Measurements from ENCODE around the gene SPINDOC. TPM values are rescaled to one million over a fixed set of nuclear protein-coding genes. Genes with fewer than 3 reads are reported as not detected.

SPINDOC gene
- total and polyA plus RNA-seq, 2 experiments from 2014 or later: 0.86 to 15.3 TPM

DNA sequence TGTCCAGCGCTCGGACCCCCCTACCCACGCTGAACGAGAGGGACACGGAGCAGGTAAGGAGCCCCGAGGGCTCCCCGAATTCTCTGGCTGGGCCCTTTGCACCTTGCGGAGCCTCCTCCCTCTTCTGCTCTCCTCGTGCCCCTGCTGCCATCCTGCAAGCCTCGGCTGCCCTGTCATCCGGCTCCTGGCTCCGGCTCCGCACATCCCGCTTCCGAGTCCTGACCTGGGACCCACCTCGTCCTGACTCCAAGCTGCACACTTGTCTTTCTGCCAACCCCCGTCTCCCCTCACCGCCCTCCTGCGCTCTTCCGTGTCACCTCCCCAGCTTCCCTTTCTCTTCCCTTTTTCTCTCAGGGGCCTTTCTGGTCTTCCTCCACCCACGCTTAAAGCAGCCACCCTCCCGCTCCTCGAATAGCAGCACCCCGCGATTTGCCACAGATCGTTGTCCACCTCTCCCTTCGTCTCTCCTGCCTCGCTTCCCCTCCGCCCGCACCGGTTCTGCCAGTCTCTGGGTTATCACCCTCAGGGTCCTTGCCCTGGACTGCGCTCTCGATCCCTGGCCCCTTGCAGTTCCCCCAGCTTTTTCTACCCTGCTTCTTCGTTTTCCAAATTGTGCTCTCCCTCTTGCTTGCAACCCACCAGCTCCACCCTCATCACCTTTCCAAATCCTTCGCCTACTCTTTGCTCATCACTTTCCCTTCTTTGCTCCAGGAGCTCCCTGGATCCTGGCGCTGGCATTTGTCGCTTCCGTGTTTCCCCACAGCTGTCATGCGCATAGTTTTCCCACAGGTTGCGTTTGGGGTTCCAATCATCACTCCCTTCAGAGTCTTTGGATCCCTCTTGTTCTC, 26.5 kb downstream of the SPINDOC start:
- in situ Hi-C loops (cut with MboI): loop anchor here (5.0 kb wide), 1 partner anchor 103 kb away; no protein-coding TSS in a partner anchor
- Histone ChIP-seq H4K20me1 (ENCODE audit: insufficient read depth) (peaks cover 4% of the 10 kb centered on the region), H3K9ac (peak overlapping the region; percentile 92), H3K9me2 (ENCODE audit: insufficient read depth) (no peaks in the 10 kb centered on the region), H3K79me2 (ENCODE audit: insufficient read depth) (peaks cover 55% of the 10 kb centered on the region), H3K27ac (peak overlapping the region; percentile 40), H3K4me3 (peak overlapping the region; percentile 95), H3K36me3 (ENCODE audit: low read depth) (no peaks in the 10 kb centered on the region), H3F3A (ENCODE audit: insufficient read depth) (peaks cover 17% of the 10 kb centered on the region), H3K4me2 (ENCODE audit: unreplicated experiment) (peak overlapping the region; percentile 98), H3K4me1 (ENCODE audit: insufficient read depth) (peaks cover 18% of the 10 kb centered on the region), H2AFZ (peak overlapping the region; percentile 26; the same call in 1 of the 2 replicates), H3K27me3 (replicated peaks; ENCODE audit: insufficient read depth) (no peaks in the 10 kb centered on the region), H3K9me3 (ENCODE audit: low read depth) (no peaks in the 10 kb centered on the region)
- TF ChIP-seq EZH2 (IDR thresholded peaks at IDR 0.05; ENCODE audit: insufficient read depth, poor library complexity, severe bottlenecking): no peak
- TF ChIP-seq EZH2phosphoT487 (IDR thresholded peaks at IDR 0.05; ENCODE audit: insufficient read depth, low read depth): no peak
- 1 to 2% methylated on average over 31 to 40 of the region's 40 CpGs for WGBS, 2 experiments (ENCODE audit: low coverage in 1 of 2, low lambda C conversion rate in 2 of 2, missing lambda C conversion rate in 2 of 2)
- peak; percentile 59 for DNase-seq

DNA sequence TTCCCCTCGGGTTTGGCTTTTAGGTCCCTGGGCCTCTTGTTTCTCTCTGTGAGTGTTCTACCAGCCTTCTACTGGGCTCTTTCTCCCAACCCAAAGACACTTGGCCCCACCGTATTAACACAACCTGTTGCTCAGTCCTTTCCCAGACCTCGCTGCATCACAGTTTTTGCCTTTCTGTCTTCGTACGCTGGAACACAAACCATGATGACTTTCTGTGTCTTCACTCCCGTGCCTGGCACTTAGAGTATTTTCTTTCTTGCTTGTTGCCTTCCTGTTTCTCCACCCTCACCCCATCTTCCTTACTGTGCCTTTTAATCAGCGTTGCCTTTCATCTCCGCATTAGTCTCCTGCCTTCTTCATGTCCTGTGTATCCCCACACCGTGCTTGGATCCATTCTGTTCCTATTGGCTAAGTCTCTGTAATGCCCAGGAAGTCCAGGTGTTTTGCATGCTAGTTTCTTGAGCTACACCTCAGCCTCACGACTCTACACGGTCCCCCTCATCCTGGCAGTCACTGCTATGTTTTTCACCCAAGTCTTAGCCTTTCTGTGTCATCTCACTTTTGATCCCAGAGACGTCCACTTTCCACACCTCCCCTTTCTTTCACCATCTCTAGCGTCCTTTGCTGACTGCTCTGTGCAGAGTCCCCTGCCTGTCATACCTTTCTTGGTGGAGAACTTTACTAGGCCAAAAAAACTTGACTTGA, 27.3 kb downstream of the SPINDOC start:
- H3K36me3 ChIP-seq (ENCODE audit: low read depth): no peaks in the 10 kb centered on the region
- in situ Hi-C loops (cut with MboI): no loop called here
- H4K20me1 ChIP-seq (ENCODE audit: insufficient read depth): peaks cover 8% of the 10 kb centered on the region
- no peaks in the 10 kb centered on the region for H3K9me2 ChIP-seq (ENCODE audit: insufficient read depth)
- peak overlapping the region; percentile 92 for H3K9ac ChIP-seq
- WGBS, 2 experiments (ENCODE audit: low coverage in 1 of 2, low lambda C conversion rate in 2 of 2, missing lambda C conversion rate in 2 of 2): 3 to 4% methylated on average over 13 of the region's 13 CpGs
- peak overlapping the region; percentile 98 for H3K4me2 ChIP-seq (ENCODE audit: unreplicated experiment)
- H3K27ac ChIP-seq: peak overlapping the region; percentile 50
- H3K79me2 ChIP-seq (ENCODE audit: insufficient read depth): peaks cover 60% of the 10 kb centered on the region
- H3K4me3 ChIP-seq: peak overlapping the region; percentile 95
- peaks cover 25% of the 10 kb centered on the region for H3F3A ChIP-seq (ENCODE audit: insufficient read depth)
- no peaks in the 10 kb centered on the region for H3K9me3 ChIP-seq (ENCODE audit: low read depth)
- peaks cover 26% of the 10 kb centered on the region for H3K4me1 ChIP-seq (ENCODE audit: insufficient read depth)
- DNase-seq: peak; percentile 44
- TF ChIP-seq EZH2phosphoT487 (IDR thresholded peaks at IDR 0.05; ENCODE audit: insufficient read depth, low read depth) (no peak), EZH2 (IDR thresholded peaks at IDR 0.05; ENCODE audit: insufficient read depth, poor library complexity, severe bottlenecking) (no peak)
- no peaks in the 10 kb centered on the region for H3K27me3 ChIP-seq (replicated peaks; ENCODE audit: insufficient read depth)
- no peak overlapping the region for H2AFZ ChIP-seq

DNA sequence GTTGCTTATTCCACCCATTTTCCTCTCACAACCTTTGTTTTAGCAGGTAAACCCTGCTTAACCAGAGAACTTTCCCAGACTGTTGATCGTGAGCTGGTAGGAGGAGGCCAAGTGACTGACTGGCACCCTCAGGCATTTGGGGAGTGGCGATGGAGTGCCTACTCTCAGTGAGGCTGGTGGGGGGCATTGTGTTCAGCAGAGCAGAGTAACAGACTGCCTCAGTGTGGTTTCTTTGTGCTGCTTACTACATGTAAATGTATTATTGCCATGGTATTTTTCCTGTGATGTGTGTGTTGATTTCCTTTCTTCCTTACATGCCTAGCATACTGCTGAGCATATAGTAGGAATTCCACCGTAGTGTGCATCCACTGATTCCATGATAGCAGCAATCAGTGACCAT, 28.3 kb downstream of the SPINDOC start:
- H3K36me3 ChIP-seq (ENCODE audit: low read depth): no peaks in the 10 kb centered on the region
- DNase-seq: peak; percentile 67
- H3K27ac ChIP-seq: peak overlapping the region; percentile 50
- peak overlapping the region; percentile 98 for H3K4me2 ChIP-seq (ENCODE audit: unreplicated experiment)
- H3K9me2 ChIP-seq (ENCODE audit: insufficient read depth): no peaks in the 10 kb centered on the region
- peaks cover 14% of the 10 kb centered on the region for H4K20me1 ChIP-seq (ENCODE audit: insufficient read depth)
- H3F3A ChIP-seq (ENCODE audit: insufficient read depth): peaks cover 30% of the 10 kb centered on the region
- no peak overlapping the region for H2AFZ ChIP-seq
- in situ Hi-C loops (cut with MboI): no loop called here
- H3K9ac ChIP-seq: peak overlapping the region; percentile 92
- peaks cover 32% of the 10 kb centered on the region for H3K4me1 ChIP-seq (ENCODE audit: insufficient read depth)
- no peaks in the 10 kb centered on the region for H3K9me3 ChIP-seq (ENCODE audit: low read depth)
- H3K27me3 ChIP-seq (replicated peaks; ENCODE audit: insufficient read depth): no peaks in the 10 kb centered on the region
- H3K79me2 ChIP-seq (ENCODE audit: insufficient read depth): peaks cover 70% of the 10 kb centered on the region
- WGBS, 2 experiments (ENCODE audit: low coverage in 1 of 2, low lambda C conversion rate in 2 of 2, missing lambda C conversion rate in 2 of 2): 61 to 71% methylated on average over 3 of the region's 3 CpGs
- TF ChIP-seq EZH2phosphoT487 (IDR thresholded peaks at IDR 0.05; ENCODE audit: insufficient read depth, low read depth): no peak
- no peak for TF ChIP-seq EZH2 (IDR thresholded peaks at IDR 0.05; ENCODE audit: insufficient read depth, poor library complexity, severe bottlenecking)
- peak overlapping the region; percentile 95 for H3K4me3 ChIP-seq

DNA sequence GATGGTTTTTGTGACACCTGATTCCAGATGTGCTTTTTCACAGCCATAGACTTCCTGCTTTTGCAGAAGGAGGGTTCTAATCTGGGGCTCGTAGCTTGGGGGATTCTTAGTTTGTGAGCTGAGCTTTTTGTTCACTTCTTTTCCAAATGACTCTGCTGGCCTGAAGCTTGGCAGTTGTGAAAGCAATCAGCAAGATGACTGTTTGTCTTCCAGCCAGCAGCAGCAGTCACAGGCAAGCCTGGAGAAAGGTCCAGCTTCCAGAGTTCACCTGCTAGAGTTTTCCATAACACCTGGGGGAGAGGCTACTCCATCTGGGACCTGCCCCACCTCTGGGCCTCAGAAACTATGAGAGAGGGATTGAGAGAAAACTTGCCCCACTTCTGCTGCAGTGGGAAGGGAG, 29.8 kb downstream of the SPINDOC start:
- in situ Hi-C loops (cut with MboI): no loop called here
- H3K9me3 ChIP-seq (ENCODE audit: low read depth): no peaks in the 10 kb centered on the region
- no peak for TF ChIP-seq EZH2 (IDR thresholded peaks at IDR 0.05; ENCODE audit: insufficient read depth, poor library complexity, severe bottlenecking)
- TF ChIP-seq EZH2phosphoT487 (IDR thresholded peaks at IDR 0.05; ENCODE audit: insufficient read depth, low read depth): no peak
- H3K9me2 ChIP-seq (ENCODE audit: insufficient read depth): no peaks in the 10 kb centered on the region
- H3K36me3 ChIP-seq (ENCODE audit: low read depth): no peaks in the 10 kb centered on the region
- 79 to 85% methylated on average over 1 of the region's 1 CpG for WGBS, 2 experiments (ENCODE audit: low coverage in 1 of 2, low lambda C conversion rate in 2 of 2, missing lambda C conversion rate in 2 of 2)
- H3K27me3 ChIP-seq (replicated peaks; ENCODE audit: insufficient read depth): no peaks in the 10 kb centered on the region
- H3K27ac ChIP-seq: 0 out of 2 replicates have a peak overlapping the region, but pooled peaks have one; percentile 3
- peak; percentile 44 for DNase-seq
- H3F3A ChIP-seq (ENCODE audit: insufficient read depth): peaks cover 27% of the 10 kb centered on the region
- no peak overlapping the region for H2AFZ ChIP-seq
- H4K20me1 ChIP-seq (ENCODE audit: insufficient read depth): peaks cover 14% of the 10 kb centered on the region
- H3K4me2 ChIP-seq (ENCODE audit: unreplicated experiment): no peak overlapping the region
- peak overlapping the region; percentile 28 for H3K9ac ChIP-seq
- peaks cover 32% of the 10 kb centered on the region for H3K4me1 ChIP-seq (ENCODE audit: insufficient read depth)
- no peak overlapping the region for H3K4me3 ChIP-seq
- H3K79me2 ChIP-seq (ENCODE audit: insufficient read depth): peaks cover 85% of the 10 kb centered on the region
